Heart right ventricle (tissue), 16 donors: Measurements from ENCODE around the gene IDH3G. TPM values are rescaled to one million over a fixed set of nuclear protein-coding genes. Genes with fewer than 3 reads are reported as not detected.
"Not testable (repeated sequence)": the region's sequence is repeated elsewhere in the genome, so short reads cannot be mapped to it uniquely, and the experiment has no call there.

Experiments
- ATAC-seq, 8 donors: fragments of 200-7000 bp; cut with Tn5 transposase; one replicate each; pipeline ENCODE4 v1.9.1; 2020; ENCODE audit warnings: mild to moderate bottlenecking in 8 of 8, moderate library complexity in 8 of 8, moderate number of reproducible peaks in 1 of 8
- DNase-seq, 2 donors: peaks; one replicate each; pipeline ENCODE4 v3.0.0-alpha.2; 2020
- H3K27ac ChIP-seq, 10 donors: fragments of 200-600 bp; sonication (generic) in 2 of 10; one replicate each; pipeline versions ENCODE4 v1.5.0 to v1.8.0; 2020 to 2022; ENCODE audit warnings: mild to moderate bottlenecking in 3 of 10
- H3K27me3 ChIP-seq, 7 donors: fragments of 200-600 bp; one replicate each; pipeline ENCODE4 v1.8.0; 2021 to 2022; ENCODE audit warnings: mild to moderate bottlenecking in 2 of 7
- H3K36me3 ChIP-seq, 9 donors: fragments of 200-600 bp; sonication (generic) in 1 of 9; one replicate each; pipeline versions ENCODE4 v1.5.0 to v1.8.0; 2020 to 2022; ENCODE audit warnings: mild to moderate bottlenecking in 2 of 9
- H3K4me1 ChIP-seq, 9 donors: fragments of 200-600 bp; sonication (generic) in 1 of 9; one replicate each; pipeline versions ENCODE4 v1.5.0 to v1.8.0; 2020 to 2022; ENCODE audit warnings: mild to moderate bottlenecking in 4 of 9
- H3K4me3 ChIP-seq, 10 donors: fragments of 200-600 bp; sonication (generic) in 2 of 10; one replicate each; pipeline versions ENCODE4 v1.5.0 to v1.8.0; 2020 to 2022; ENCODE audit warnings: mild to moderate bottlenecking in 7 of 10, moderate library complexity in 2 of 10
- H3K9me3 ChIP-seq, 11 donors: fragments of 200-600 bp in 10 of 11; sonication (generic) in 2 of 11; one replicate each; pipeline versions ENCODE4 v1.5.0 to v1.8.0; 2013 to 2022; ENCODE audit warnings: mild to moderate bottlenecking in 2 of 11, control low read depth in 1 of 11, moderate library complexity in 1 of 11
- CTCF ChIP-seq, 9 donors: fragments of 200-600 bp; sonication (generic) in 2 of 9; IDR thresholded peaks; one replicate each; pipeline versions ENCODE4 v1.5.0 to v1.8.0; 2021 to 2022; ENCODE audit warnings: antibody characterized with exemption in 9 of 9, mild to moderate bottlenecking in 5 of 9, moderate library complexity in 1 of 9
- WGBS, 2 donors: extraction: QIAGEN DNeasy Blood & Tissue Kit; methylation state at CpG; one replicate each; pipeline ENCODE4 v1.1.7; 2013; ENCODE audit warnings: inconsistent platforms in 1 of 2; 5-methylcytosine and 5-hydroxymethylcytosine counted together
- intact Hi-C, 10 donors: fragments of 100-400 bp; cut with DNase I; formaldehyde crosslinking; loops; one replicate each; pipeline versions ENCODE4 v1.11.1 to v1.14.2; 2022
- polyA plus RNA-seq, 2 donors: library from polyadenylated mRNA; stranded (reverse); fragments of 200-250 nt; gene quantifications; one replicate each; pipeline ENCODE4 v1.2.3, GENCODE V29; 2013
- total RNA-seq, 10 donors: library from RNA; stranded (reverse); fragmentation: NEBNext Ultra II Directional in 3 of 10; extraction: Animal tissue kit (Norgen Biotek cat#: 25700) in 3 of 10; gene quantifications; one replicate each; pipeline versions ENCODE4 v1.2.1 to v1.2.4, GENCODE V29; 2021 to 2023
- donor health status: Arrhythmogenic right ventricular cardiomyopathy.
- donor health status: ischemic (EF 13 %, LVEDD 7.1; RV severe dilation, severe dysfunction).
- donor health status: healthy with polysubstance abuse.
- donor health status: DM: no; HTN: yes; CAD: no.
- donor health status: DM: no; HTN: no; CAD: no.
- donor health status: ischemic (EF 25% LVEDD 6.9; RV normal size, moderate dysfunction).
- donor health status: ischemic (EF 25% LVEDD 5.7; RV mildly dilated, moderate dysfunction).
- donor health status: healthy.
- donor health status: DM: yes; HTN: yes; CAD: no.
- donor health status: Ischemic cardiomyopathy.
- donor health status: ischemic (EF 35%, LVEDD 5.7; RV mildly dilated, moderate dysfunction).
- donor health status: nonischemic (EF 11% LVEDD 7.7; RV severe dilation, severe dysfunction).
- donor health status: DM: yes; HTN: yes; CAD: no.
- donor health status: PGD.
- donor health status: ischemic (EF 29% LVEDD 5.4; RV normal size, mild dysfunction).
- donor health status: nonischemic (EF 23%, LVEDD 6.1; RV moderate dilation, normal function).

The IDH3G gene
- total and polyA plus RNA-seq, 12 donors = 58.7 to 97.2 (median 74.5) TPM

GRCh38 chrX:153820601-153821000 is 26.4 kb upstream of the IDH3G start:
- DNase-seq (no peak), ATAC-seq (no peak)
- Histone ChIP-seq H3K27ac (no peak overlapping the region), H3K4me1 (peaks cover 0 to 7% (median 0%) of the 10 kb centered on the region in 9 donors), H3K27me3 (peaks cover 0 to 83% (median 0%) of the 10 kb centered on the region in 7 donors), H3K4me3 (no peak overlapping the region), H3K36me3 (no peaks in the 10 kb centered on the region), H3K9me3 (no peaks in the 10 kb centered on the region)
- no peak for TF ChIP-seq CTCF (IDR thresholded peaks at IDR 0.05)
- WGBS, 2 donors = 88 to 94% methylated on average over 6 to 7 of the region's 7 CpGs
- intact Hi-C loops = no loop called here

GRCh38 chrX:153819384-153820040 is 25.3 kb upstream of the IDH3G start:
- H3K27me3 ChIP-seq = peaks cover 0 to 80% (median 0%) of the 10 kb centered on the region in 7 donors
- H3K4me1 ChIP-seq = peaks cover 0 to 7% (median 0%) of the 10 kb centered on the region in 9 donors
- no peak for TF ChIP-seq CTCF (IDR thresholded peaks at IDR 0.05)
- no peaks in the 10 kb centered on the region for H3K36me3 ChIP-seq
- peak overlapping the region in 5 of 10 donors; percentile 6 to 53 (median 34) for H3K27ac ChIP-seq
- intact Hi-C loops = loop anchor here in 2 of 10 donors (5.0 to 10.0 kb wide), 2 partner anchors 105 to 1393 kb away; partner anchors contain the start of gene ARHGAP4 (in 1 of the 2)
- WGBS, 2 donors = 30 to 42% methylated on average over 14 to 23 of the region's 23 CpGs
- H3K4me3 ChIP-seq = peak overlapping the region; percentile 32 to 57 (median 50)
- DNase-seq (no peak), ATAC-seq (peak in 2 of 8 donors; percentile 19 to 31)
- H3K9me3 ChIP-seq = no peaks in the 10 kb centered on the region

GRCh38 chrX:153818571-153819383 is 24.6 kb upstream of the IDH3G start:
- peak; percentile 61 to 89 (median 78) for ATAC-seq
- Histone ChIP-seq H3K4me3 (peak overlapping the region; percentile 32 to 57 (median 50)), H3K4me1 (peaks cover 0 to 7% (median 0%) of the 10 kb centered on the region in 9 donors), H3K27me3 (peaks cover 0 to 76% (median 0%) of the 10 kb centered on the region in 7 donors), H3K36me3 (no peaks in the 10 kb centered on the region), H3K27ac (peak overlapping the region in 5 of 10 donors; percentile 6 to 53 (median 34)), H3K9me3 (no peaks in the 10 kb centered on the region)
- intact Hi-C loops = loop anchor here in 2 of 10 donors (5.0 to 10.0 kb wide), 2 partner anchors 106 to 1394 kb away; partner anchors contain the start of gene ARHGAP4 (in 1 of the 2)
- no peak for TF ChIP-seq CTCF (IDR thresholded peaks at IDR 0.05)
- peak in 1 of 2 donors; percentile 60 for DNase-seq
- WGBS, 2 donors = 7 to 20% methylated on average over 20 to 60 of the region's 67 CpGs

- not testable (repeated sequence) for H3K4me1 ChIP-seq, DNase-seq, H3K9me3 ChIP-seq, H3K27ac ChIP-seq, ATAC-seq, H3K4me3 ChIP-seq, H3K36me3 ChIP-seq
- WGBS, 2 donors = 97 to 99% methylated on average over 9 of the region's 9 CpGs
- intact Hi-C loops = loop anchor here in 2 of 10 donors (5.0 to 10.0 kb wide), 2 partner anchors 107 to 1394 kb away; partner anchors contain the start of gene ARHGAP4 (in 1 of the 2)
- H3K27me3 ChIP-seq = peaks cover 0 to 74% (median 0%) of the 10 kb centered on the region in 7 donors
Measured at GRCh38 chrX:153818064-153818463, 23.9 kb upstream of the IDH3G start.
